Activated naive CD8-positive, alpha-beta T cell treated with anti-CD3 and anti-CD28 coated beads for 36 hours (primary cell): ENCODE data around the gene XPNPEP3. TPM values are rescaled to one million over a fixed set of nuclear protein-coding genes. Genes with fewer than 3 reads are reported as not detected.
A peak's percentile ranks its signal among the peaks of the same experiment; 100 is the strongest.

Source experiments
- DNase-seq: peaks from one replicate; pipeline ENCODE4 v3.0.0; 2021
- H3K27ac Mint-ChIP-seq: one replicate; pipeline ENCODE4 v1.8.0; 2022; ENCODE audit warnings: mild to moderate bottlenecking, moderate library complexity, mixed read lengths
- H3K27me3 Mint-ChIP-seq: one replicate; pipeline ENCODE4 v1.8.0; 2022; ENCODE audit warnings: mild to moderate bottlenecking, mixed read lengths
- H3K36me3 Mint-ChIP-seq: one replicate; pipeline ENCODE4 v1.8.0; 2021; ENCODE audit warnings: mild to moderate bottlenecking, mixed read lengths
- H3K4me1 Mint-ChIP-seq: one replicate; pipeline ENCODE4 v1.8.0; 2021; ENCODE audit warnings: mixed read lengths
- H3K4me3 Mint-ChIP-seq: one replicate; pipeline ENCODE4 v1.8.0; 2022; ENCODE audit warnings: mild to moderate bottlenecking, moderate library complexity, mixed read lengths
- H3K9me3 Mint-ChIP-seq: one replicate; pipeline ENCODE4 v1.8.0; 2022; ENCODE audit warnings: mixed read lengths
- total RNA-seq, 2 experiments: library from RNA; stranded (reverse); gene quantifications; one replicate each; pipeline ENCODE4 v1.2.3, GENCODE V29; 2021

The XPNPEP3 gene
- total RNA-seq, 2 experiments from 2014 or later = 19.3 to 22.3 TPM

DNA sequence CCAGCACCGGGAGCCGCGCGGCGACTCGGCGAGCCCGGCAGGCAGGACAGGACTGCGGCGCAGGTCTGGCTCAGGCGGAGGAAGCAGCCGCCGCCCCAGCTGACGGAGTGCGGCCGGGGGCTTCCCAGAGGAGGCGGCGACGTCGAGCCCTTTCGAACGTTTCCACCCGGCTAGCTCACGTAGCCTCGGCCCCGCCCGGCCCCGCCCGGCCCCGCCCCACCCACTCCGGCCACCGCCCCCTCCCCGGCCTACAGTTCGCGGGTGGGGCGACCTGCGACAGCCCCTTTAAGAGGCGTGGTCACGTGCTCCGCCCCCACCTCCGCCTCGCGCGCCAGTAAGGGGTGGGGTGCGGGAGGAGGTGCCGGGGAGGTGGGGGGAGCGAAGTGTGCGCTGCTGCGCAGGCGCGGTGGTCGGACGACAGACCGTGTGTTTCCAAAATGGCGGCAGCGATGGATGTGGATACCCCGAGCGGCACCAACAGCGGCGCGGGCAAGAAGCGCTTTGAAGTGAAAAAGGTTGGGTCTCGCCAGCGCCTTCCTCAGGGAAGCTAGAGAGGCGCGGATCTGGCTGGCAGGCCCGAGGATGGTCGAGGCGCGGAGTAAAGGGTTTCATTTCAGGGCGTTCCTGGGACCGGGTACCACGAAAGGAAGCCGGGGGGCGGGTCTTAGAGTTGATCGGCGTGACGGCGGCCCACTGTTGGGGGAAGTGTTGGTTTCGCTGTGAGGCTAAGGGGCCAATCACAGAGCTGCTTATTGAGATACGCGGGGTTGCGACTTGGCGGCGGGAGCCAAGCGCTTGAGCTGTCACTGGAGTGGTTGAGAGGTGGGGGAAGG, 94.2 kb downstream of the XPNPEP3 start, which contains the start of gene RBX1:
Gene RBX1, plus strand, starts transcription at position 417 of the 833 bp plus-strand sequence. Its CDS starts 21 bp downstream, at position 438.
- Mint-ChIP-seq H3K9me3 (no peaks in the 10 kb centered on the region), H3K4me1 (peaks cover 10% of the 10 kb centered on the region), H3K36me3 (peaks cover 21% of the 10 kb centered on the region), H3K27ac (peak within 1 kb of the TSS; percentile 100), H3K4me3 (peak within 1 kb of the TSS; percentile 100), H3K27me3 (peaks cover 4% of the 10 kb centered on the region)
- peak; percentile 98 for DNase-seq

DNA sequence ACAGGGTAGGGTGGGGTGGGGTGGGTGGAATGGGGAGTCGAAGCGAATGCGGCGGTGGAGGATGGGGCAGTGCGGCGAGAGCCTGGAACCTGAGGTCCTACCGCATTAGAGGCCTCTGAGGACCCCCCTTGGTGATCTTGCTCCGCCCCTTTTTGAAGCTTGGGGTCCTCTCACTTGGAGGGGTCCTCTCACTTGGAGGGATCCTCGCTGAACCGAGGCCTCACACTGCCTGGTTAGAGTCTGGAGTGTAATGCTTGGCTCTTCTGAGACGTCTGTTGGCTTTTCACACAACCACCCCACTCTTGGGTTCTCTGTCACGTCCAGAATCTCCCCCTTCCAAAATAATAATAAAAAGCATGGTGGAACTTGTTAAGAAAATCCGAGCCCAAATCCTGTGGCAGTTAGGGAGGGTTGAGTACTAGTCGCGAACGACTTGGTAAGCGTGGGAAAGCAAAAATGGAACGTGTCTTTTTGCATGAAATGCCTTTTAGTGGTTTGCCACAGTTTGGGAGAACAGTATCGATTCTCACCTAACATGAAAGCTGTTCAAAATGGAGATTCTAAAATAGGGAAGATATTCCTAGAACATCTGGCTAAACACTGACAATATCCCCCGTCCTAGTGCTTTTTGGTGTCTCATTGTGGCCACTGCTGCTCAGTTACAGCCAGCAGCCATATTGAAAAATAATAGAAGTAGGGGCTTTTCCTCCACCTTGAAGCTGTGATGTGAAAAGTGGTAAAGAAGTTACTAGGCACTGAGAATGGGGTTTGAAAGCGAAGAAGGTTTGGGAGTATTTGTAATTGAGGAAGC, 95.1 kb downstream of the XPNPEP3 start:
- peak overlapping the region; percentile 100 for H3K4me3 Mint-ChIP-seq

GRCh38 chr22:40953471-40953870, 96.5 kb downstream of the XPNPEP3 start:
- peaks cover 29% of the 10 kb centered on the region for H3K36me3 Mint-ChIP-seq
- H3K4me3 Mint-ChIP-seq = peak overlapping the region; percentile 100
- peak overlapping the region; percentile 61 for H3K27ac Mint-ChIP-seq

More for the DNA sequence above, 95.1 kb downstream of the XPNPEP3 start:
- peaks cover 4% of the 10 kb centered on the region for H3K27me3 Mint-ChIP-seq
- H3K36me3 Mint-ChIP-seq = peaks cover 22% of the 10 kb centered on the region
- no peaks in the 10 kb centered on the region for H3K9me3 Mint-ChIP-seq
- DNase-seq = no peak
- peak overlapping the region; percentile 100 for H3K27ac Mint-ChIP-seq
- peaks cover 10% of the 10 kb centered on the region for H3K4me1 Mint-ChIP-seq

DNA sequence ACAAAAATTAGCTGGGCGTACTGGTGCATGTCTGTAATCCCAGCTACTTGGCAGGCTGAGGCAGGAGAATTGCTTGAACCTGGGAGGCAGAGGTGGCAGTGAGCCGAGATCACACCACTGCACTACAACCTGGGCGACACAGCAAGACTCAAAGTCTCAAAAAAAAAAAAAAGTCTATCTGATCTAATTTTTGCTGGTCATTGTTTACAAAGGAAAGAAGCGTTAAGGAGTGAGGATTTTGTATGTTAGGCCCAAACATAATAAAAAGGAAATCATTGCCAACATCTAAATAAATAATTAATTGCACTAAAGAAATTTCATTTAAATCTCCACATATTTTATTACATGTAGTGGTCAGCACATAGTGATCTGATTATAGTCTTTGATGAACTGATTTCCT, 97.2 kb downstream of the XPNPEP3 start:
- peaks cover 4% of the 10 kb centered on the region for H3K27me3 Mint-ChIP-seq
- peak overlapping the region; percentile 42 for H3K4me3 Mint-ChIP-seq
- H3K4me1 Mint-ChIP-seq = peaks cover 13% of the 10 kb centered on the region
- H3K9me3 Mint-ChIP-seq = no peaks in the 10 kb centered on the region
- DNase-seq = no peak
- H3K27ac Mint-ChIP-seq = peak overlapping the region; percentile 21
- H3K36me3 Mint-ChIP-seq = peaks cover 31% of the 10 kb centered on the region

More at GRCh38 chr22:40953471-40953870, 96.5 kb downstream of the XPNPEP3 start:
- no peak for DNase-seq
- Mint-ChIP-seq H3K9me3 (no peaks in the 10 kb centered on the region), H3K4me1 (peaks cover 12% of the 10 kb centered on the region), H3K27me3 (peaks cover 4% of the 10 kb centered on the region)

- H3K9me3 Mint-ChIP-seq = no peaks in the 10 kb centered on the region
- H3K4me3 Mint-ChIP-seq = no peak overlapping the region
- peaks cover 38% of the 10 kb centered on the region for H3K36me3 Mint-ChIP-seq
- DNase-seq = no peak
- peaks cover 16% of the 10 kb centered on the region for H3K4me1 Mint-ChIP-seq
- H3K27ac Mint-ChIP-seq = no peak overlapping the region
- H3K27me3 Mint-ChIP-seq = peaks cover 4% of the 10 kb centered on the region
These were observed 98.6 kb downstream of the XPNPEP3 start for GRCh38 chr22:40955571-40955970.

DNA sequence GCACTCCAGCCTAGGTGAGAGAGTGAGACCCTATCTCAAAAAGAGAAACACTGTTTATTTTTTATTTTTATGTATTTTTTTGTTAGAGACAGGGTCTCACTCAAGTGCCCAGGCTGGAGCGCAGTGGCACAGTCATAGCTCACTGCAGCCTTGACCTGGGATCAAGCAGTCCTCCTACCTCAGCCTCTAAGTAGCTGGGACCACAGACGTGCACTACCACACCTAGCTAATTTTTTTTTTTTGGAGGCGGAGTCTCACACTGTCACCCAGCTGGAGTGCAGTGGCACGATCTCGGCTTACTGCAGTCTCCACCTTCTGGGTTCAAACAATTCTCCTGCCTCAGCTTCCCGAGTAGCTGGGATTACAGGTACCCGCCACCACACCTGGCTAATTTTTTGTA, 100.7 kb downstream of the XPNPEP3 start:
- peaks cover 39% of the 10 kb centered on the region for H3K36me3 Mint-ChIP-seq
- H3K4me1 Mint-ChIP-seq = peaks cover 16% of the 10 kb centered on the region

GRCh38 chr22:40958299-40958698, 101.4 kb downstream of the XPNPEP3 start:
- H3K27me3 Mint-ChIP-seq = no peaks in the 10 kb centered on the region
- no peaks in the 10 kb centered on the region for H3K9me3 Mint-ChIP-seq
- no peak overlapping the region for H3K4me3 Mint-ChIP-seq
- no peak for DNase-seq
- peaks cover 15% of the 10 kb centered on the region for H3K4me1 Mint-ChIP-seq
- H3K36me3 Mint-ChIP-seq = peaks cover 38% of the 10 kb centered on the region
- no peak overlapping the region for H3K27ac Mint-ChIP-seq

More for the DNA sequence above, 100.7 kb downstream of the XPNPEP3 start:
- DNase-seq = no peak
- H3K9me3 Mint-ChIP-seq = no peaks in the 10 kb centered on the region
- no peak overlapping the region for H3K4me3 Mint-ChIP-seq
- H3K27me3 Mint-ChIP-seq = no peaks in the 10 kb centered on the region
- H3K27ac Mint-ChIP-seq = no peak overlapping the region

- Mint-ChIP-seq H3K27ac (no peak overlapping the region), H3K36me3 (peaks cover 25% of the 10 kb centered on the region), H3K27me3 (no peaks in the 10 kb centered on the region), H3K4me3 (no peak overlapping the region), H3K9me3 (no peaks in the 10 kb centered on the region), H3K4me1 (peaks cover 8% of the 10 kb centered on the region)
- DNase-seq = no peak
These were observed 103.2 kb downstream of the XPNPEP3 start for GRCh38 chr22:40960145-40960544.

- Mint-ChIP-seq H3K4me3 (no peak overlapping the region), H3K27ac (peak overlapping the region; percentile 54), H3K36me3 (peaks cover 19% of the 10 kb centered on the region), H3K9me3 (no peaks in the 10 kb centered on the region), H3K27me3 (no peaks in the 10 kb centered on the region), H3K4me1 (peaks cover 18% of the 10 kb centered on the region)
- DNase-seq = no peak
These were observed 109.2 kb downstream of the XPNPEP3 start for GRCh38 chr22:40965936-40966725.

- Mint-ChIP-seq H3K27ac (no peak overlapping the region), H3K27me3 (no peaks in the 10 kb centered on the region)
- DNase-seq = no peak
These were observed 109.8 kb downstream of the XPNPEP3 start for GRCh38 chr22:40966726-40967085.

GRCh38 chr22:40967111-40967760, 110.3 kb downstream of the XPNPEP3 start:
- H3K36me3 Mint-ChIP-seq = peaks cover 17% of the 10 kb centered on the region
- peaks cover 18% of the 10 kb centered on the region for H3K4me1 Mint-ChIP-seq
- no peaks in the 10 kb centered on the region for H3K27me3 Mint-ChIP-seq
- DNase-seq = no peak
- no peak overlapping the region for H3K27ac Mint-ChIP-seq
- no peak overlapping the region for H3K4me3 Mint-ChIP-seq
- H3K9me3 Mint-ChIP-seq = no peaks in the 10 kb centered on the region

More at GRCh38 chr22:40966726-40967085, 109.8 kb downstream of the XPNPEP3 start:
- no peak overlapping the region for H3K4me3 Mint-ChIP-seq
- H3K9me3 Mint-ChIP-seq = no peaks in the 10 kb centered on the region
- peaks cover 19% of the 10 kb centered on the region for H3K36me3 Mint-ChIP-seq
- H3K4me1 Mint-ChIP-seq = peaks cover 18% of the 10 kb centered on the region

DNA sequence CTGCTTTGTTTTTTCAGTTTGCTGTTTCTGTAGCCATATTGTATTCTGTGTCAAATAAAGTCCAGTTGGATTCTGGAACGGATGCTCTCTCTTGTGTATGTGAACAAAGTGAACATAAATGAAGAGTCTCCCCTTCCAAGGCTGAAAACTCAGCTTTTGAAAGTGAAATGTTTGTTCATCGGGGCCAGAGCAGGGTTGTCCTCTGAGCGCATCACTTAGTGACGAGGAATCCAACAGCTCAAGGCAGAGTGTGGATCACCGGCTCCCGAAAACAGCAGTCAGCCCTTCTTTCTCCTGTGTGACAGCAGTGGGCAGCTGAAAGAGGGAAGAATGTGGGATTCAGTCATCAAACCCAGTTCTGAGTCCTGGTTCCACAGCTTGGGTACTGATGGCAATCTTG, 115.6 kb downstream of the XPNPEP3 start:
- no peak for DNase-seq
- Mint-ChIP-seq H3K4me3 (no peak overlapping the region), H3K27me3 (no peaks in the 10 kb centered on the region), H3K27ac (peak overlapping the region; percentile 2), H3K4me1 (peaks cover 3% of the 10 kb centered on the region), H3K9me3 (no peaks in the 10 kb centered on the region), H3K36me3 (peaks cover 5% of the 10 kb centered on the region)

- peaks cover 3% of the 10 kb centered on the region for H3K4me1 Mint-ChIP-seq
- H3K9me3 Mint-ChIP-seq = no peaks in the 10 kb centered on the region
- H3K27me3 Mint-ChIP-seq = no peaks in the 10 kb centered on the region
- H3K4me3 Mint-ChIP-seq = no peak overlapping the region
- H3K27ac Mint-ChIP-seq = no peak overlapping the region
- peaks cover 5% of the 10 kb centered on the region for H3K36me3 Mint-ChIP-seq
- no peak for DNase-seq
These were observed 116.2 kb downstream of the XPNPEP3 start for GRCh38 chr22:40973144-40973543.

DNA sequence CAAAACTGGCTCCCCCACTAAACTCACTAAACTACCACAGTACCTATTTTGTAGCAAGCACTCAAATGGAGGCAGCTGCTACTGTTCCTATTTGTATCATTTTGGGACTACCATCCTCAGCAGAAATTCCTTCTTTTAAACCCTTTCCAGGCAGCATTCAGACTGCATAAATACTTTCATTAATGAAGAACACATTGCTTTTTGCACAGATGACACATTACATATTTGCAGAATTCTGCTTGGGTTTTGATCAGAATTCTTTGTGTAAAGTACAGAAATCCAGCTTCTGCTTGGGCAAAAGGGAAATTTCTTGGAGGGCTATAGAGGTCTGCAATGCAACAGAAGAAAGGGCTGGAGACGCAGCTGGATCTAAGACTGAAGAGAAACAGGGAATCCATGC, 118.4 kb downstream of the XPNPEP3 start:
- Mint-ChIP-seq H3K9me3 (no peaks in the 10 kb centered on the region), H3K4me3 (no peak overlapping the region), H3K4me1 (peaks cover 2% of the 10 kb centered on the region), H3K36me3 (peaks cover 4% of the 10 kb centered on the region), H3K27me3 (no peaks in the 10 kb centered on the region), H3K27ac (no peak overlapping the region)
- DNase-seq = no peak
